Ishikawa (cell line): ENCODE results near the gene FBXL17.

Source experiments
- CEBPB ChIP-seq: IDR thresholded peaks from 2 replicates; pipeline ENCODE4 v1.6.1; 2012
- EP300 ChIP-seq: IDR thresholded peaks from 2 replicates; pipeline ENCODE4 v1.6.1; 2012; ENCODE audit warnings: borderline replicate concordance

DNA sequence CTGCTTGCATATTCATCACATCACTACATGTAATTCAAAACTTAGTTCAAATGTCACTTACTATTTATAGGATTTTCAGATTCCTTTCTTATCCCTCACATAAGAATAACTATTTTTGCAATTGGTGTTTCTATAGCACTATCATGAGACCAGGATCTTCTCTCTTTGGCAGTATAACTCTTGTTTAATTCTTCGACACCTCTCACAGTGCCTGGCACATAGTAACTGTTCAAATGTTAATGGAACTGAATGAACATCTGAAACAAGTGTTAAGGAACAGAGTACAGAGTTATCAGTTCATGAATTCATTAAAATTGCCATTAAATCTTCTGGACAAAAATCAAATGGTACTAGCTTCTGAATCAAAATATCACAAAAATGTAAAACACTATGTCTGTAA is 40.0 kb downstream of the FBXL17 start:
- TF ChIP-seq CEBPB = no peak
- no peak for TF ChIP-seq EP300
